Vagina (tissue), 2 donors: ENCODE data around the gene TUBB8. TPM values are rescaled to one million over a fixed set of nuclear protein-coding genes. Genes with fewer than 3 reads are reported as not detected.
"Not testable (repeated sequence)": the region's sequence is repeated elsewhere in the genome, so short reads cannot be mapped to it uniquely, and the experiment has no call there.

Source experiments
- DNase-seq, 2 donors: peaks; one replicate each; pipeline ENCODE4 v3.0.0-alpha.2; 2017; ENCODE audit errors: extremely low spot score in 2 of 2
- H3K27ac ChIP-seq: fragments of 200-600 bp; sonication (generic); one replicate; pipeline ENCODE4 v1.5.1; 2019
- H3K27me3 ChIP-seq: fragments of 200-600 bp; sonication (generic); one replicate; pipeline ENCODE4 v1.5.1; 2019
- H3K36me3 ChIP-seq, 2 donors: fragments of 200-600 bp; sonication (generic); one replicate each; pipeline ENCODE4 v1.5.1; 2017 to 2019
- H3K4me1 ChIP-seq: fragments of 200-600 bp; sonication (generic); one replicate; pipeline ENCODE4 v1.5.1; 2019
- H3K4me3 ChIP-seq, 2 donors: fragments of 200-600 bp; sonication (generic); 1 replicate in 1 of 2; 2 replicates in 1 of 2; pipeline ENCODE4 v1.5.1; 2016 to 2019
- H3K9me3 ChIP-seq: fragments of 200-600 bp; sonication (generic); one replicate; pipeline ENCODE4 v1.5.1; 2019
- intact Hi-C: fragments of 100-400 bp; cut with DNase I; formaldehyde crosslinking; loops from one replicate; pipeline ENCODE4 v1.15.1; 2023
- total RNA-seq: library from RNA; depleted of rRNA; stranded (reverse); fragments of >200 nt; gene quantifications from one replicate; pipeline ENCODE4 v1.2.3, GENCODE V29; 2016

Gene TUBB8
- total RNA-seq, 1 donor from 2014 or later: not detected

DNA sequence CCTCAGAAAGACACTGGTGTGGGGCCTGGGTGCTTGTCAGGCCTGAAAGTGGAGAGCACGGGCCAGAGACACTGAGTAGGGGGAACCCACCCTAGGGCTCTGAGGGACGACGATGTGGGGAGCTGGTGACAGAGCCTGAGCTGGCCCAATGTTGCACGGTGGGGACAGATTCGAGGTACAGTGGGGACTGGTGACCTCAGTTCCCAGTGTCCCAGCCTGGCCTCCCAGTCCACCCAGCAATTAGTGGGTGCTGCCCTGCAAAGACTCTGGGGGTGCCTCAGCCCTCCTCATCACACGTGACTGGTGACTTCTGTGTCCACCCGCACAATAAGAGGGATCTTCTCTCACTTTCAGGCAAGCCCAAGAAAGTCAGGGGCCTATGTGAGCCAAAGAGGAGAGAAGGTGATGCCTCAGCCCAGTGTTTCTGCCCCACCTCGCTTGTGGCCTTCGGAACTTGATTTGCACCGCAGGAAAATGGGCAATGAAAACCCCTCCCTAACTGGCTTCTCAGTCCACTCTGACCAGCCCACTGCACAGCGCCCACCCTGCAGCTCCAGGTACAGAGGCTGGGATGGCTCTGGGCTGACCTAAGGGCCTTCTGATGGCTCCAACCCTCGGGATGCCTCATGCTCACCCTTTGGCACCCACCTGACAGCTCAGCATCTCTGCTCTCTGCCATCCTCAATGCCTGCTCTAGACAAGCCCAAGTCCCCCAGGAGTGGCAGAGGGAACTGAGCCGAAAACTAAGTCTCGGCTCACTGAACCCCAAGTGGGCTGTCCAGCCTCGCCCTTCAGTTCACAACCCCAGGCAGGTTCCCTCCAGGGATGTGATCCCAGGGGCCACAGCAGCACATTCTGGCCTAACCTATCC is 36.4 kb downstream of the TUBB8 start:
- H3K36me3 ChIP-seq, H3K9me3 ChIP-seq, H3K27ac ChIP-seq, H3K4me3 ChIP-seq, DNase-seq, H3K4me1 ChIP-seq, intact Hi-C loops, H3K27me3 ChIP-seq: not testable (repeated sequence)

DNA sequence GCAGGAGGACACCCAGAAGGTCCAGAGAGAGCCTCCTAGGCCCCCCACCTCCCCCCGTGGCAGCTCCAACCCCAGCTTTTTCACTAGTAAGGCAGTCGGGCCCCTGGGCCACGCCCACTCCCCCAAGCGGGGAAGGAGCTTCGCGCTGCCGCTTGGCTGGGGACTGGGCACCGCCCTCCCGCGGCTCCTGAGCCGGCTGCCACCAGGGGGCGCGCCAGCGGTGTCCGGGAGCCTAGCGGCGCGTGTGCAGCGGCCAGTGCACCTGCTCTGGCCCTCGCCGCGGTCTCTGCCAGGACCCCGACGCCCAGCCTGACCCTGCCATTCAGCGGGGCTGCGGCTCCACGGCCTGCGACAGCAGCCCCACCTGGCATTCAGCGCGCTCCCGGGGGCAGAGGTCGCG is 37.8 kb downstream of the TUBB8 start:
- DNase-seq, H3K27me3 ChIP-seq, intact Hi-C loops, H3K36me3 ChIP-seq, H3K4me3 ChIP-seq, H3K27ac ChIP-seq, H3K9me3 ChIP-seq, H3K4me1 ChIP-seq: not testable (repeated sequence)

DNA sequence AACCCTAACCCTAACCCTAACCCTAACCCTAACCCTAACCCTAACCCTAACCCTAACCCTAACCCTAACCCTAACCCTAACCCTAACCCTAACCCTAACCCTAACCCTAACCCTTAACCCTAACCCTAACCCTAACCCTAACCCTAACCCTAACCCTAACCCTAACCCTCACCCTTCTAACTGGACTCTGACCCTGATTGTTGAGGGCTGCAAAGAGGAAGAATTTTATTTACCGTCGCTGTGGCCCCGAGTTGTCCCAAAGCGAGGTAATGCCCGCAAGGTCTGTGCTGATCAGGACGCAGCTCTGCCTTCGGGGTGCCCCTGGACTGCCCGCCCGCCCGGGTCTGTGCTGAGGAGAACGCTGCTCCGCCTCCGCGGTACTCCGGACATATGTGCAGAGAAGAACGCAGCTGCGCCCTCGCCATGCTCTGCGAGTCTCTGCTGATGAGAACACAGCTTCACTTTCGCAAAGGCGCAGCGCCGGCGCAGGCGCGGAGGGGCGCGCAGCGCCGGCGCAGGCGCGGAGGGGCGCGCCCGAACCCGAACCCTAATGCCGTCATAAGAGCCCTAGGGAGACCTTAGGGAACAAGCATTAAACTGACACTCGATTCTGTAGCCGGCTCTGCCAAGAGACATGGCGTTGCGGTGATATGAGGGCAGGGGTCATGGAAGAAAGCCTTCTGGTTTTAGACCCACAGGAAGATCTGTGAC is 38.7 kb downstream of the TUBB8 start:
- H3K27me3 ChIP-seq, intact Hi-C loops, H3K9me3 ChIP-seq, H3K4me1 ChIP-seq, DNase-seq, H3K36me3 ChIP-seq, H3K4me3 ChIP-seq, H3K27ac ChIP-seq: not testable (repeated sequence)

Other genes starting within 250 kb of the TUBB8 start
- gene ZMYND11, start 86.2 kb upstream of the TUBB8 start, total RNA-seq: 46.4 TPM